H1 (cell line): Measurements from ENCODE around the gene TBC1D22A. TPM values are rescaled to one million over a fixed set of nuclear protein-coding genes. Genes with fewer than 3 reads are reported as not detected.

ENCODE experiments used
- BACH1 ChIP-seq: IDR thresholded peaks from 2 replicates; pipeline ENCODE4 v1.6.1; 2012; ENCODE audit warnings: low read length, improper control_type of control experiment
- EP300 ChIP-seq, 2 experiments: IDR thresholded peaks; 1 replicate in 1 of 2; 2 replicates in 1 of 2; pipeline ENCODE4 v1.6.1; 2011 to 2012; ENCODE audit warnings: low read depth in 2 of 2, low read length in 2 of 2, mild to moderate bottlenecking in 2 of 2, borderline replicate concordance in 1 of 2, inconsistent platforms in 1 of 2, moderate library complexity in 1 of 2
- HDAC6 ChIP-seq: IDR thresholded peaks from one replicate; pipeline ENCODE4 v1.7.1; 2012; ENCODE audit warnings: low read depth, mild to moderate bottlenecking, inconsistent platforms, low read length, moderate library complexity
- JUND ChIP-seq: IDR thresholded peaks from 2 replicates; pipeline ENCODE4 v1.6.1; 2011; ENCODE audit warnings: mild to moderate bottlenecking, improper control_type of control experiment, low read length
- NRF1 ChIP-seq: IDR thresholded peaks from 2 replicates; pipeline ENCODE4 v1.6.1; 2011; ENCODE audit warnings: mild to moderate bottlenecking, low read depth, low read length, improper control_type of control experiment
- POLR2A ChIP-seq, 2 experiments: IDR thresholded peaks; 1 replicate in 1 of 2; 2 replicates in 1 of 2; pipeline ENCODE4 v1.6.1; 2011; ENCODE audit warnings: low read depth in 2 of 2, low read length in 2 of 2, mild to moderate bottlenecking in 2 of 2; ENCODE audit errors: control extremely low read depth in 1 of 2
- RXRA ChIP-seq: IDR thresholded peaks from 2 replicates; pipeline ENCODE4 v1.6.1; 2011; ENCODE audit warnings: low read depth, mild to moderate bottlenecking, low read length, moderate library complexity; ENCODE audit not compliant: insufficient read depth
- polyA plus RNA-seq, 7 experiments: library from polyadenylated mRNA; depleted of rRNA in 3 of 7; stranded (reverse) in 5 of 7; unstranded in 2 of 7; fragments of >200 nt in 5 of 7; fragments of 200-250 nt in 2 of 7; gene quantifications; 1 replicate in 5 of 7; 2 replicates in 1 of 7; 4 replicates in 1 of 7; pipeline versions ENCODE4 v1.2.1 to v1.2.3, GENCODE V29; 2011 to 2013; ENCODE audit warnings: missing spikeins in 2 of 7, mixed read lengths in 2 of 7
- total RNA-seq: library from RNA; stranded (reverse); fragmentation: NEBNext Ultra II Directional; extraction: Animal tissue kit (Norgen Biotek cat#: 25700); gene quantifications from 2 replicates; pipeline ENCODE4 v1.2.1, GENCODE V29; 2021
- TF ChIP-seq, protein P1 (sequence below): fragments of 300-600 bp; sonication (generic); IDR thresholded peaks from 2 replicates; pipeline ENCODE4 v1.7.1; 2012; ENCODE audit warnings: low read length, moderate library complexity, mild to moderate bottlenecking, inconsistent platforms; ENCODE audit not compliant: insufficient replicate concordance
- TF ChIP-seq, protein P2 (sequence below): IDR thresholded peaks from 2 replicates; pipeline ENCODE4 v1.6.1; 2011; ENCODE audit warnings: low read length, improper control_type of control experiment

TBC1D22A gene
- total and polyA plus RNA-seq, 2 of the 8 experiments (the other 6 are each of a cell fraction or from before 2014, with no cell fraction given) = 11.9 to 18.4 TPM

DNA sequence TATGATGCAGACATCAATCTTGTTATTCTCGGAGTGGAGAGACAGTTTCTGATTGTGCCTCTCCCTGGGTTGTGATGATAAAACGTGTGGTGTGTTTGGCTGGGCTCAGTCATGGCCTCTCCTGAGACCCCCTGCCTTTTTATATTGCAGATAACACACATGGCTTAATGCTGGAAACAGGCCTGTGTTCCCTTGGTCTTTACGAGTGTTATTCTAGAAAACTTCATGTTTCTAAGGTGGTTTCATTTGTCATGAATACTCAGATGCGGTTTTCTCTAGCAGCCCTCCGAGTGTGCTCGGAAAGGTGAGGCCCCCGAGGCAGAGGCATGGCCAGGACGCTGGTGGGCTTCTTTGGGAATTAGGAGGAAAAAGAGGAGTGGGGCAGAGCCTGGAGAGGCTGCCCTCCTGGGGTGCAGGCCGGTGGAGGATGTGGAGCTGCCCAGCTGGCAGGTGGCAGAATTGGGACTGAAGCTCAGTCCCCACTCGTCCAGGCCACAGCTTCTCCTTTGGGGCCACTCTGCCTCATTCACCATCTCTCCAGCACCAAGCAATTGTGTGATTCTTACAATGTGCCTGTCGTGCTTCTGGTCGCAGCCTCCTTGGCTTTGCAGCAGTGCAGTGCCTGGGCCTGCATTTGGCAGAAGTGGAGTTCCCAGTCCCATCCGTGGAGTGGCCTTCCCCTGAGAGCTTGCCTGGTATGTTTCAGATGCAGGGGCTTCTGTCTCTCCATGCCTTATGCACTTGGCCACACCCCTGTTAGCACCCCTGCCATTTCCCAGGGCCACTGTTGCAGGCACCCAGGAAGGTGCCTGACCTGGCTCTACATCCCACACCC lies 309.6 kb downstream of the TBC1D22A start (continued):
- TF ChIP-seq, protein P1, sequence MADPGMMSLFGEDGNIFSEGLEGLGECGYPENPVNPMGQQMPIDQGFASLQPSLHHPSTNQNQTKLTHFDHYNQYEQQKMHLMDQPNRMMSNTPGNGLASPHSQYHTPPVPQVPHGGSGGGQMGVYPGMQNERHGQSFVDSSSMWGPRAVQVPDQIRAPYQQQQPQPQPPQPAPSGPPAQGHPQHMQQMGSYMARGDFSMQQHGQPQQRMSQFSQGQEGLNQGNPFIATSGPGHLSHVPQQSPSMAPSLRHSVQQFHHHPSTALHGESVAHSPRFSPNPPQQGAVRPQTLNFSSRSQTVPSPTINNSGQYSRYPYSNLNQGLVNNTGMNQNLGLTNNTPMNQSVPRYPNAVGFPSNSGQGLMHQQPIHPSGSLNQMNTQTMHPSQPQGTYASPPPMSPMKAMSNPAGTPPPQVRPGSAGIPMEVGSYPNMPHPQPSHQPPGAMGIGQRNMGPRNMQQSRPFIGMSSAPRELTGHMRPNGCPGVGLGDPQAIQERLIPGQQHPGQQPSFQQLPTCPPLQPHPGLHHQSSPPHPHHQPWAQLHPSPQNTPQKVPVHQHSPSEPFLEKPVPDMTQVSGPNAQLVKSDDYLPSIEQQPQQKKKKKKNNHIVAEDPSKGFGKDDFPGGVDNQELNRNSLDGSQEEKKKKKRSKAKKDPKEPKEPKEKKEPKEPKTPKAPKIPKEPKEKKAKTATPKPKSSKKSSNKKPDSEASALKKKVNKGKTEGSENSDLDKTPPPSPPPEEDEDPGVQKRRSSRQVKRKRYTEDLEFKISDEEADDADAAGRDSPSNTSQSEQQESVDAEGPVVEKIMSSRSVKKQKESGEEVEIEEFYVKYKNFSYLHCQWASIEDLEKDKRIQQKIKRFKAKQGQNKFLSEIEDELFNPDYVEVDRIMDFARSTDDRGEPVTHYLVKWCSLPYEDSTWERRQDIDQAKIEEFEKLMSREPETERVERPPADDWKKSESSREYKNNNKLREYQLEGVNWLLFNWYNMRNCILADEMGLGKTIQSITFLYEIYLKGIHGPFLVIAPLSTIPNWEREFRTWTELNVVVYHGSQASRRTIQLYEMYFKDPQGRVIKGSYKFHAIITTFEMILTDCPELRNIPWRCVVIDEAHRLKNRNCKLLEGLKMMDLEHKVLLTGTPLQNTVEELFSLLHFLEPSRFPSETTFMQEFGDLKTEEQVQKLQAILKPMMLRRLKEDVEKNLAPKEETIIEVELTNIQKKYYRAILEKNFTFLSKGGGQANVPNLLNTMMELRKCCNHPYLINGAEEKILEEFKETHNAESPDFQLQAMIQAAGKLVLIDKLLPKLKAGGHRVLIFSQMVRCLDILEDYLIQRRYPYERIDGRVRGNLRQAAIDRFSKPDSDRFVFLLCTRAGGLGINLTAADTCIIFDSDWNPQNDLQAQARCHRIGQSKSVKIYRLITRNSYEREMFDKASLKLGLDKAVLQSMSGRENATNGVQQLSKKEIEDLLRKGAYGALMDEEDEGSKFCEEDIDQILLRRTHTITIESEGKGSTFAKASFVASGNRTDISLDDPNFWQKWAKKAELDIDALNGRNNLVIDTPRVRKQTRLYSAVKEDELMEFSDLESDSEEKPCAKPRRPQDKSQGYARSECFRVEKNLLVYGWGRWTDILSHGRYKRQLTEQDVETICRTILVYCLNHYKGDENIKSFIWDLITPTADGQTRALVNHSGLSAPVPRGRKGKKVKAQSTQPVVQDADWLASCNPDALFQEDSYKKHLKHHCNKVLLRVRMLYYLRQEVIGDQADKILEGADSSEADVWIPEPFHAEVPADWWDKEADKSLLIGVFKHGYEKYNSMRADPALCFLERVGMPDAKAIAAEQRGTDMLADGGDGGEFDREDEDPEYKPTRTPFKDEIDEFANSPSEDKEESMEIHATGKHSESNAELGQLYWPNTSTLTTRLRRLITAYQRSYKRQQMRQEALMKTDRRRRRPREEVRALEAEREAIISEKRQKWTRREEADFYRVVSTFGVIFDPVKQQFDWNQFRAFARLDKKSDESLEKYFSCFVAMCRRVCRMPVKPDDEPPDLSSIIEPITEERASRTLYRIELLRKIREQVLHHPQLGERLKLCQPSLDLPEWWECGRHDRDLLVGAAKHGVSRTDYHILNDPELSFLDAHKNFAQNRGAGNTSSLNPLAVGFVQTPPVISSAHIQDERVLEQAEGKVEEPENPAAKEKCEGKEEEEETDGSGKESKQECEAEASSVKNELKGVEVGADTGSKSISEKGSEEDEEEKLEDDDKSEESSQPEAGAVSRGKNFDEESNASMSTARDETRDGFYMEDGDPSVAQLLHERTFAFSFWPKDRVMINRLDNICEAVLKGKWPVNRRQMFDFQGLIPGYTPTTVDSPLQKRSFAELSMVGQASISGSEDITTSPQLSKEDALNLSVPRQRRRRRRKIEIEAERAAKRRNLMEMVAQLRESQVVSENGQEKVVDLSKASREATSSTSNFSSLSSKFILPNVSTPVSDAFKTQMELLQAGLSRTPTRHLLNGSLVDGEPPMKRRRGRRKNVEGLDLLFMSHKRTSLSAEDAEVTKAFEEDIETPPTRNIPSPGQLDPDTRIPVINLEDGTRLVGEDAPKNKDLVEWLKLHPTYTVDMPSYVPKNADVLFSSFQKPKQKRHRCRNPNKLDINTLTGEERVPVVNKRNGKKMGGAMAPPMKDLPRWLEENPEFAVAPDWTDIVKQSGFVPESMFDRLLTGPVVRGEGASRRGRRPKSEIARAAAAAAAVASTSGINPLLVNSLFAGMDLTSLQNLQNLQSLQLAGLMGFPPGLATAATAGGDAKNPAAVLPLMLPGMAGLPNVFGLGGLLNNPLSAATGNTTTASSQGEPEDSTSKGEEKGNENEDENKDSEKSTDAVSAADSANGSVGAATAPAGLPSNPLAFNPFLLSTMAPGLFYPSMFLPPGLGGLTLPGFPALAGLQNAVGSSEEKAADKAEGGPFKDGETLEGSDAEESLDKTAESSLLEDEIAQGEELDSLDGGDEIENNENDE = no peak
- TF ChIP-seq EP300 (IDR thresholded peaks at IDR 0.05; ENCODE audit: borderline replicate concordance in 1 of 2, low read depth in 2 of 2, low read length in 2 of 2) (no peak), NRF1 (no peak), POLR2A (IDR thresholded peaks at IDR 0.05; ENCODE audit: control extremely low read depth in 1 of 2, low read depth in 2 of 2, low read length in 2 of 2) (no peak), RXRA (no peak), BACH1 (no peak), HDAC6 (no peak), JUND (no peak)
- TF ChIP-seq, protein P2, sequence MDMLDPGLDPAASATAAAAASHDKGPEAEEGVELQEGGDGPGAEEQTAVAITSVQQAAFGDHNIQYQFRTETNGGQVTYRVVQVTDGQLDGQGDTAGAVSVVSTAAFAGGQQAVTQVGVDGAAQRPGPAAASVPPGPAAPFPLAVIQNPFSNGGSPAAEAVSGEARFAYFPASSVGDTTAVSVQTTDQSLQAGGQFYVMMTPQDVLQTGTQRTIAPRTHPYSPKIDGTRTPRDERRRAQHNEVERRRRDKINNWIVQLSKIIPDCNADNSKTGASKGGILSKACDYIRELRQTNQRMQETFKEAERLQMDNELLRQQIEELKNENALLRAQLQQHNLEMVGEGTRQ = no peak
